Measurements from ENCODE around the gene MAP3K5. TPM values are rescaled to one million over a fixed set of nuclear protein-coding genes. Genes with fewer than 3 reads are reported as not detected.

MAP3K5 gene
- total RNA-seq, 1 donor from 2014 or later = 6.8 TPM

DNA sequence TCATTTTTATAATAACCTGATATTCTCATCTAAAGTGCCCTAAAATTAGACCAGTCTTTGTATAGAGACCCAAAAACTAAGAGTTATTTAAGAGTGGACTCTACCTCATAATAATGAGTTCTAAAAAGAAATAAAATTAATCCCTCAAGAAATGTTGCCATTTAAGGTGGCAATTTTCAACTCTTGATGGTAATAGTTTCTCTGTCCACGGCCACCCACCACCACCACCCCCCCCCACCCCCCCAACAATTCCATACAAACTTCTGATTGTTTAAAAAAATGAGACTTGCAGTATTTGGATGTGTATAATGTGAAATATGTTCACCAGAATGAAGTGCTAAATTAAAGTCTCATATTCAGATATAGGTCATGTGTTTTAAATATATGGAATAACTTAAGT is 244.4 kb downstream of the MAP3K5 start:
- H3K27me3 ChIP-seq (ENCODE audit: control insufficient read depth in 3 of 3, insufficient read depth in 3 of 3, low read length in 3 of 3) = peaks cover 6 to 33% (median 31%) of the 10 kb centered on the region in 3 donors

GRCh38 chr6:136547336-136547735 is 244.9 kb downstream of the MAP3K5 start:
- no peak overlapping the region for H3K27ac ChIP-seq (ENCODE audit: low read depth, low read length)
- no peaks in the 10 kb centered on the region for H3K36me3 ChIP-seq (ENCODE audit: control insufficient read depth in 3 of 3, insufficient read depth in 3 of 3, low read length in 3 of 3)
- no peak overlapping the region for H3K4me3 ChIP-seq (ENCODE audit: low read length in 3 of 3)
- peaks cover 6 to 7% (median 6%) of the 10 kb centered on the region in 3 donors for H3K4me1 ChIP-seq (ENCODE audit: control insufficient read depth in 3 of 3, insufficient read depth in 3 of 3, low read length in 3 of 3)
- peaks cover 6 to 29% (median 29%) of the 10 kb centered on the region in 3 donors for H3K27me3 ChIP-seq (ENCODE audit: control insufficient read depth in 3 of 3, insufficient read depth in 3 of 3, low read length in 3 of 3)
- H3K9me3 ChIP-seq (ENCODE audit: control insufficient read depth in 3 of 3, low read length in 3 of 3) = no peaks in the 10 kb centered on the region
- no peak overlapping the region for H3K9ac ChIP-seq (ENCODE audit: low read depth in 1 of 3, low read length in 3 of 3)

More for the DNA sequence above, 244.4 kb downstream of the MAP3K5 start:
- Histone ChIP-seq H3K4me3 (ENCODE audit: low read length in 3 of 3) (no peak overlapping the region), H3K4me1 (ENCODE audit: control insufficient read depth in 3 of 3, insufficient read depth in 3 of 3, low read length in 3 of 3) (peaks cover 6 to 7% (median 6%) of the 10 kb centered on the region in 3 donors), H3K9ac (ENCODE audit: low read depth in 1 of 3, low read length in 3 of 3) (no peak overlapping the region), H3K36me3 (ENCODE audit: control insufficient read depth in 3 of 3, insufficient read depth in 3 of 3, low read length in 3 of 3) (no peaks in the 10 kb centered on the region), H3K9me3 (ENCODE audit: control insufficient read depth in 3 of 3, low read length in 3 of 3) (no peaks in the 10 kb centered on the region), H3K27ac (ENCODE audit: low read depth, low read length) (no peak overlapping the region)

DNA sequence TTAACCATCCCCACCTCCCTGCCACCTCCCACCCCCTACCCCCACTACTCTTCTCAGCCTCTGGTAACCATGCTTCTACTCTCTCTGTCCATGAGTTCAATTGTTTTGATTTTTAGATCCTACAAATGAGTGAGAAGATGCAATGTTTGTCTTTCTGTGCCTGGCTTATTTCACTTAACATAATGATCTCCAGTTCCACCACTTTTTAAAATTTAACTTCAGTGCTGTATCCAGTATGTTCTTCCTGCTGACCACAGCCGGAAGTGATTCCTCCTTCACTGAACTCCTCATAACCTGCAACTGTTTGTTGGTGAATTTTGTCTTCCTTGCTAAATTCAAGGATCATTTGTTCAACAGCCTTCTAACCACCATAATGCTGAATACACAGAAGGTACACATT is 245.9 kb downstream of the MAP3K5 start:
- Histone ChIP-seq H3K9ac (ENCODE audit: low read depth in 1 of 3, low read length in 3 of 3) (no peak overlapping the region), H3K4me3 (ENCODE audit: low read length in 3 of 3) (no peak overlapping the region), H3K36me3 (ENCODE audit: control insufficient read depth in 3 of 3, insufficient read depth in 3 of 3, low read length in 3 of 3) (no peaks in the 10 kb centered on the region), H3K27ac (ENCODE audit: low read depth, low read length) (no peak overlapping the region), H3K27me3 (ENCODE audit: control insufficient read depth in 3 of 3, insufficient read depth in 3 of 3, low read length in 3 of 3) (peaks cover 4 to 23% (median 23%) of the 10 kb centered on the region in 3 donors), H3K9me3 (ENCODE audit: control insufficient read depth in 3 of 3, low read length in 3 of 3) (no peaks in the 10 kb centered on the region), H3K4me1 (ENCODE audit: control insufficient read depth in 3 of 3, insufficient read depth in 3 of 3, low read length in 3 of 3) (peaks cover 6 to 7% (median 6%) of the 10 kb centered on the region in 3 donors)

DNA sequence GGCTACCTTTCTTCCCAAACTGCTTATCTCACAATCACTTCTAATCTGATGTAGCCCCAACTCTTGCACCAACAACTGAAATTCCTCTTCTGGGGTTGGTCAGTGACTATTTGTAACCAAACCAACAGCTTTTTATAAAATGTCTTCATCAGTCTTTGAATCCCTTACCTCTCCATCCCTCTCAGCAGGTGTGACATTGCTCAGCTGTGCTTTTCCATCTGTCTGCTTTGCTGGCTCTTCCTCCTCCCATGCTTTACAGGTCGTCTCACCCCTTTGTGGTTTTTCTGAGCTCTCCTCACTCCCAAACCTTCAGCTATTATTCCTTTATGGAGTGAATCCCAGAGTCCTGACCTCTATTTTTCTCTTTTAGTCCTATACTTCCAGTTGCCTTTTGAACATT is 248.0 kb downstream of the MAP3K5 start:
- Histone ChIP-seq H3K4me3 (ENCODE audit: low read length in 3 of 3) (no peak overlapping the region), H3K36me3 (ENCODE audit: control insufficient read depth in 3 of 3, insufficient read depth in 3 of 3, low read length in 3 of 3) (no peaks in the 10 kb centered on the region), H3K9ac (ENCODE audit: low read depth in 1 of 3, low read length in 3 of 3) (no peak overlapping the region), H3K27me3 (ENCODE audit: control insufficient read depth in 3 of 3, insufficient read depth in 3 of 3, low read length in 3 of 3) (peaks cover 0 to 13% (median 7%) of the 10 kb centered on the region in 3 donors), H3K9me3 (ENCODE audit: control insufficient read depth in 3 of 3, low read length in 3 of 3) (no peaks in the 10 kb centered on the region), H3K4me1 (ENCODE audit: control insufficient read depth in 3 of 3, insufficient read depth in 3 of 3, low read length in 3 of 3) (no peaks in the 10 kb centered on the region), H3K27ac (ENCODE audit: low read depth, low read length) (no peak overlapping the region)

GRCh38 chr6:136541395-136541794 is 250.9 kb downstream of the MAP3K5 start:
- no peaks in the 10 kb centered on the region for H3K9me3 ChIP-seq (ENCODE audit: control insufficient read depth in 3 of 3, low read length in 3 of 3)
- no peak overlapping the region for H3K9ac ChIP-seq (ENCODE audit: low read depth in 1 of 3, low read length in 3 of 3)
- H3K27me3 ChIP-seq (ENCODE audit: control insufficient read depth in 3 of 3, insufficient read depth in 3 of 3, low read length in 3 of 3) = no peaks in the 10 kb centered on the region
- H3K27ac ChIP-seq (ENCODE audit: low read depth, low read length) = no peak overlapping the region
- no peak overlapping the region for H3K4me3 ChIP-seq (ENCODE audit: low read length in 3 of 3)
- H3K4me1 ChIP-seq (ENCODE audit: control insufficient read depth in 3 of 3, insufficient read depth in 3 of 3, low read length in 3 of 3) = no peaks in the 10 kb centered on the region
- H3K36me3 ChIP-seq (ENCODE audit: control insufficient read depth in 3 of 3, insufficient read depth in 3 of 3, low read length in 3 of 3) = no peaks in the 10 kb centered on the region

DNA sequence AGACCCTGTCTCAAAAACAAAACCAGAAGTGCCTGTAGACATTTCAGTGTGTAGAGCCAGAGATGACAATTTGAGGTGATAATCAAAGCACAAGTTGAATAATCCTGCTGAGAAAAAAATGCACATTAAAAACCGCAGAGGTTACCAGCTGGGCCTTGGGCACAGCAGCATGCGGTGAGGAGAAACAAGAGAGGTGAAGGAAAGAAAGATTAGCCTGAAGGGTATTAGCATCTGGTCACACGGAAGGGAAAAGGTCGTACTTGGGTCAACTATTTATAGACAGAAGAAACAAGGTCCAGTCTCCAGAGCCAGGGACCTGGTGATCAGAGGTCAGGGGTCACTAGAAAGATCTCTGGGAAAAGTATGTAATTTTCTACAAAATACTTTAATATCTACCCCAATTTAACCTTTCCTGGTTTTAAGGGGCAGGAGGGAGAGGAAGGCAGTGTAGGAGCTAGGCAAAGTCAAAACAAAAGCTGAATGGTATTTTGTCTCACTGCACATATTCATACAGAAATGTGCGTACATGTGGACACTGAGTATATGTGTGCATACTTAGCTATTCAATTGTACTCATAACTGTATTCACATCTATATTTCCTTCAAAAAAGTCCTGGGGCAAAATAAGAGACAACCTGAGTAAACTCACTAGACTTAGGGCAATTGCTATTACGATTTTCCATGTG is 252.2 kb downstream of the MAP3K5 start:
- Histone ChIP-seq H3K9me3 (ENCODE audit: control insufficient read depth in 3 of 3, low read length in 3 of 3) (no peaks in the 10 kb centered on the region), H3K27ac (ENCODE audit: low read depth, low read length) (no peak overlapping the region), H3K4me1 (ENCODE audit: control insufficient read depth in 3 of 3, insufficient read depth in 3 of 3, low read length in 3 of 3) (no peaks in the 10 kb centered on the region), H3K4me3 (ENCODE audit: low read length in 3 of 3) (no peak overlapping the region), H3K9ac (ENCODE audit: low read depth in 1 of 3, low read length in 3 of 3) (no peak overlapping the region), H3K27me3 (ENCODE audit: control insufficient read depth in 3 of 3, insufficient read depth in 3 of 3, low read length in 3 of 3) (no peaks in the 10 kb centered on the region), H3K36me3 (ENCODE audit: control insufficient read depth in 3 of 3, insufficient read depth in 3 of 3, low read length in 3 of 3) (no peaks in the 10 kb centered on the region)

DNA sequence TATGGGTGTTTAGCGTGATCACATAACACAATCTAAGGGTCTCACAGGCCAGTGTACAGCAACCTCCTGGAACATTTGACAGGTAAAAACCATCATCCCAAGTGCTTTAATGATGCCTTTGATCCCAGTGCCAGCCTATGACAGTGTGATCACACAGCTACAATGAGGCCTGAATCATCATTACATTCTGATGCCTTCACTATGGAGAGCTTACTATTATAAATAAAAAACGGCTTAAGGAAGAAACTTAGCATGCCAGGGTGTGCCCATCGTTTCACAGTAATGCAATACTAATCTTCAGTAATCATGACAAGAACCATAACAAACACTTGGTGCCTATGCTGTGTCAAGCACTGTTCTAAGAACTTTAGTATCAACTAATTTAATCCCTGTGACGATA is 253.4 kb downstream of the MAP3K5 start:
- Histone ChIP-seq H3K27me3 (ENCODE audit: control insufficient read depth in 3 of 3, insufficient read depth in 3 of 3, low read length in 3 of 3) (no peaks in the 10 kb centered on the region), H3K4me1 (ENCODE audit: control insufficient read depth in 3 of 3, insufficient read depth in 3 of 3, low read length in 3 of 3) (no peaks in the 10 kb centered on the region), H3K9ac (ENCODE audit: low read depth in 1 of 3, low read length in 3 of 3) (no peak overlapping the region), H3K36me3 (ENCODE audit: control insufficient read depth in 3 of 3, insufficient read depth in 3 of 3, low read length in 3 of 3) (no peaks in the 10 kb centered on the region), H3K27ac (ENCODE audit: low read depth, low read length) (no peak overlapping the region), H3K4me3 (ENCODE audit: low read length in 3 of 3) (no peak overlapping the region), H3K9me3 (ENCODE audit: control insufficient read depth in 3 of 3, low read length in 3 of 3) (no peaks in the 10 kb centered on the region)

GRCh38 chr6:136535880-136536650 is 256.2 kb downstream of the MAP3K5 start:
- no peaks in the 10 kb centered on the region for H3K4me1 ChIP-seq (ENCODE audit: control insufficient read depth in 3 of 3, insufficient read depth in 3 of 3, low read length in 3 of 3)
- no peak overlapping the region for H3K27ac ChIP-seq (ENCODE audit: low read depth, low read length)
- no peaks in the 10 kb centered on the region for H3K9me3 ChIP-seq (ENCODE audit: control insufficient read depth in 3 of 3, low read length in 3 of 3)
- no peaks in the 10 kb centered on the region for H3K27me3 ChIP-seq (ENCODE audit: control insufficient read depth in 3 of 3, insufficient read depth in 3 of 3, low read length in 3 of 3)
- no peak overlapping the region for H3K9ac ChIP-seq (ENCODE audit: low read depth in 1 of 3, low read length in 3 of 3)
- H3K36me3 ChIP-seq (ENCODE audit: control insufficient read depth in 3 of 3, insufficient read depth in 3 of 3, low read length in 3 of 3) = no peaks in the 10 kb centered on the region
- H3K4me3 ChIP-seq (ENCODE audit: low read length in 3 of 3) = no peak overlapping the region

DNA sequence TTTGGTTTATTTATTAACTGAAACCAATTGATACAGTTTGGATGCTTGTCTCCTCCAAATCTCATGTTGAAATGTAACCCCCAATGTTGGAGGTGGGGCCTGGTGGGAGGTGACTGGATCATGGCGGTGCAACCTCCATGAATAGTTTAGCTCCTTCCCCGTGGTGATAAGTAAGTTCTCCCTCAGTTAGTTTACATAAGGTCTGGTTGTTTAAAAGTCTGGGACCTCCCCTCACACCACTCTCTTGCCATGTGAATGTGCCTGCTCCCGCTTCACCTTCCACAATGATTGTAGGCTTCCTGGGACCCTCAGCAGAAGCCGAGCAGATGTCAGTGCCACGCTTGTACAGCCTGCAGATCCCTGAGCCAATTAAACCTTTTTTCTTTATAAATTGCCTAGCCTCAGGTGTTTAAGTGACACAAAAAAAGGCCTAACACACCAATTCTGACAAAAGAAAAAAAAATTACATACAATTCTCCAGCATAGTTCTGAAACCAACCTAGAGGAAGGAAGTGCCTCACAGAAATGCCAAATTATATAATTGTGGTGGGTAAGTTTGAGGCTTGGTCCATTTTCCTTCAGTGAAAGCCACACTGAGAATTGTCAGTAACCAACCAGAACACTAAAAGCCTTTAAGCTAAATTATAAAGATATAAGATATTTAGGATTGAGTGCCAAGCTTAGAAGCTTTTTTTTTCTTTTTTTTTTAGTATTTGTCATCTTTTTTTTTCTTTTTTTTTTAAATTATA is 257.1 kb downstream of the MAP3K5 start:
- Histone ChIP-seq H3K27me3 (ENCODE audit: control insufficient read depth in 3 of 3, insufficient read depth in 3 of 3, low read length in 3 of 3) (no peaks in the 10 kb centered on the region), H3K9me3 (ENCODE audit: control insufficient read depth in 3 of 3, low read length in 3 of 3) (no peaks in the 10 kb centered on the region), H3K27ac (ENCODE audit: low read depth, low read length) (no peak overlapping the region), H3K36me3 (ENCODE audit: control insufficient read depth in 3 of 3, insufficient read depth in 3 of 3, low read length in 3 of 3) (no peaks in the 10 kb centered on the region), H3K4me1 (ENCODE audit: control insufficient read depth in 3 of 3, insufficient read depth in 3 of 3, low read length in 3 of 3) (no peaks in the 10 kb centered on the region), H3K4me3 (ENCODE audit: low read length in 3 of 3) (no peak overlapping the region), H3K9ac (ENCODE audit: low read depth in 1 of 3, low read length in 3 of 3) (no peak overlapping the region)

- Histone ChIP-seq H3K9ac (ENCODE audit: low read depth in 1 of 3, low read length in 3 of 3) (no peak overlapping the region), H3K27ac (ENCODE audit: low read depth, low read length) (no peak overlapping the region), H3K36me3 (ENCODE audit: control insufficient read depth in 3 of 3, insufficient read depth in 3 of 3, low read length in 3 of 3) (no peaks in the 10 kb centered on the region), H3K4me3 (ENCODE audit: low read length in 3 of 3) (no peak overlapping the region), H3K27me3 (ENCODE audit: control insufficient read depth in 3 of 3, insufficient read depth in 3 of 3, low read length in 3 of 3) (no peaks in the 10 kb centered on the region), H3K9me3 (ENCODE audit: control insufficient read depth in 3 of 3, low read length in 3 of 3) (no peaks in the 10 kb centered on the region), H3K4me1 (ENCODE audit: control insufficient read depth in 3 of 3, insufficient read depth in 3 of 3, low read length in 3 of 3) (no peaks in the 10 kb centered on the region)
These were observed 258.0 kb downstream of the MAP3K5 start for GRCh38 chr6:136534268-136534667.
